ENCODE data around the gene KLHL29.

KLHL29 gene

DNA sequence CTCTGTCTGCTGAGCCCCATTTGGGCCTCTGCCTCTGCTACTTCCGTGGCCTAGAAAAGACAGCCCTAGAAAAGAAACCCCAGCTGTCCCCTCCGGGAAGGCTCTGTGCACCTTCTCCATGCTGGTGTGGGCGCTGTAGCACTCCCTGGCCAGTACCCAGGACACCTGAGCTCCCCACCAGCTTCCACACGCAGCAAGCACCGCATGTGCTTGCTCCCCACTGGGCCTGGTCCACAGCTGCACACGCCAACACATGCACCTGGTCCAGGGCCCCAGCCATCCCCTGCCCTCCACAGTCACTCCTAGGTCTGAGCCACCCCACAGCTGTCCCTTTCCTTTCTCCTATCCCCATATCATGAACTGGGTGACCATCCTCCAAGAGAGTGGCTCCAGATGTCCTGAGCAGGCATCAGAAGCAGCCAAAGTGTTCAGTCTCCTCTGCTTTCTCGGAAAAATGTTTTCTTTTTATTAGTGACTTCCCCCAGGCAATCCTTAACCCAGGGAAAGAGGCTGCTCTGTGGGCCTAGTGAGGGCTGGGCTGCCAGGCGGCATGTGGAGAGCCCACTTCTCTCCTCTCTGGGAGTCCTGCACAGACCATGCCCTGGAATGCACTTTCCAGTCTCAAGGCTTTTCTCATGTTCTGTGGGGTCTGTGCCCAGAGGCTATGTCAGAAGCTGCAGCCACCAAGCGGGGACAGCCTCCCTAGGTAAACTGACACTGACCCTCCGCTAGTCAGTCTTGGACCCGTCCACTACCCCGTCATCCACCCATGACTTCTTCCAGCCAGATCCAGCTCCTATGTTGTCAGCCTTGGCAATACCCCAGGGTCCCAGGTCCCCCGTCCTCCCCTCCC, 133.7 kb downstream of the KLHL29 start:
- no peak for DNase-seq

DNA sequence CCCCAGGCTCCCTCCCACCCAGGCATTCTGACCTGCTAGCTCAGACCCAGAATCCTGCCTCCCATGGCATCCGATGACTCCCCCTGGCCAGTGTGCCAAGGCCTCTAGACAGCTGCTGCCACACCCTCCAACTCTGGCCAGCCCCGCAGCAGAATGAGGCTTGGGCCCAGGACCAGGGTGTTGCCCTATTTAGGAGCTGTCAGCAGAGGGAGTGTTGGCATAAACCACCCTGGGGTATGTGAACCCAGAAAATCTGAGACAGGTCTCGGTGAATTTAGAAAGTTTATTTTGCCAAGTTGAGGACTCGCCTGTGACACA, 134.3 kb downstream of the KLHL29 start:
- no peak for DNase-seq

DNA sequence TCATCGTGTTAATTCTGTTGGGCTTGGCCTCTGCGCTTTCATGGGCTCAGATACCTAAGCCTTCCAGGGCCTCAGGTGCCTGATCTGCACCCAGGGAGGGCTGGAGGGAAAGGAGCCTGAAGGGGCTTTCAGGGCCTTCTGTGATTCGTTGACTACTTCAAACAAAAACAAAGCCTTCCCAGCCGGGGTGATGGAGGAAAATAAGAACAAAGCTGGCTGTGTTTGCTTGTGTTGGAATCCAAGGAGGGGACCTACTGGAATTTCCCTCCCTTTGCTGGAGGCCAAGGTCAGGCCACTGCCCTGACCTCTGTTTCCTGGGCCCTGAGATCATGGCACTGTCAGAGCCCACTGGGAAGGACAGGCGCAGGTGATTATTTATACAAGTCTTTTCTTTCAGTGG, 135.3 kb downstream of the KLHL29 start:
- DNase-seq = no peak

DNA sequence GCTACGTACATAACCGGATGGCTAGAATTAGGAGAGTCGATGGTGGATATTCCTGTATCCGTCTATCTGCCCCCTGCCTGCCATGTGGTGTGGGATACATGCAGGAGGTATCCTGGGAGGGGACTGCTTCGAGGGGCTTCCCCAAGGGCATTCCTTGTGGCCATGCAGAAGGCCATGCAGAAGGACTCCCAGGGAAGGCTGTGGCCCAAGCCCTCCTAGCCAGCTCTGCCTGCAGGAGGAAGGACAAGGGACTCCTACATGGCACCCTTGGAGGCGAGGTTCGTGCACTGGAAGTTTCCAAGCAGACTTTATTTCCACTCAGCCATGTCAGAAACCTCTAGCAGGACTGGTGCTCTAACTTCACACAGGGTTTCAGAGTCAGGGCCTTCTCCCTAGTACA, 136.1 kb downstream of the KLHL29 start:
- no peak for DNase-seq

DNA sequence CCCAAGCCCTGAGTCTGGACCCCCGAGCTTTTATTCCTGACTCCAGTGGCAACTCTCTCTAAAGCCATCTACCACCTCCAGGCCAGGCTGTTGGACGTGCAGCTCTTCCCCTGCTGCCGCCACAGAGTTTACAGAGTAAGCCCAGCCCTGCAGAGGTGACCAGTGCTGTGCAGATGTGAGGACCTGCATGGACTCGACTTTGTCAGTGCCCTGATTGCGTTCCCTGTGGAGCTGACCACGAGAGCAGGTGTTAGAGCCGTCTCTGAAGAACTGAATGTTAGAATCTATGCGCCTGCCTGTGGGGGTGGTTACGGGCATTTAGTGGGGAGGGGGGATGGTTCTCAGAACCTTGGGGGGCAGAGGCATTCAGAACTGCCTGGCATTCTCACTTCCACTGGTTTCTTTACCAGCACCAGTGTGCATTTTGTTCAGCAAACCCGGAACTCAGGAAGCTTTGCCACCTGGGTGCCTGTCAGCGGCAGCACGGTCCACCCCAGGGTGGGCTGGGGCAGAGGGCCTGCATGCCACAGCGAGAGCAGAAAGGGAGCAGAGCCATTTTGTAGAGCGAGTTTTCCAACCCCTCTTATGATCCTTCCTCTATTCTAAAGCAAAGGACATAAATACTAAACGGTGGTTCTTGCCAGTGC, 137.9 kb downstream of the KLHL29 start:
- DNase-seq = no peak

DNA sequence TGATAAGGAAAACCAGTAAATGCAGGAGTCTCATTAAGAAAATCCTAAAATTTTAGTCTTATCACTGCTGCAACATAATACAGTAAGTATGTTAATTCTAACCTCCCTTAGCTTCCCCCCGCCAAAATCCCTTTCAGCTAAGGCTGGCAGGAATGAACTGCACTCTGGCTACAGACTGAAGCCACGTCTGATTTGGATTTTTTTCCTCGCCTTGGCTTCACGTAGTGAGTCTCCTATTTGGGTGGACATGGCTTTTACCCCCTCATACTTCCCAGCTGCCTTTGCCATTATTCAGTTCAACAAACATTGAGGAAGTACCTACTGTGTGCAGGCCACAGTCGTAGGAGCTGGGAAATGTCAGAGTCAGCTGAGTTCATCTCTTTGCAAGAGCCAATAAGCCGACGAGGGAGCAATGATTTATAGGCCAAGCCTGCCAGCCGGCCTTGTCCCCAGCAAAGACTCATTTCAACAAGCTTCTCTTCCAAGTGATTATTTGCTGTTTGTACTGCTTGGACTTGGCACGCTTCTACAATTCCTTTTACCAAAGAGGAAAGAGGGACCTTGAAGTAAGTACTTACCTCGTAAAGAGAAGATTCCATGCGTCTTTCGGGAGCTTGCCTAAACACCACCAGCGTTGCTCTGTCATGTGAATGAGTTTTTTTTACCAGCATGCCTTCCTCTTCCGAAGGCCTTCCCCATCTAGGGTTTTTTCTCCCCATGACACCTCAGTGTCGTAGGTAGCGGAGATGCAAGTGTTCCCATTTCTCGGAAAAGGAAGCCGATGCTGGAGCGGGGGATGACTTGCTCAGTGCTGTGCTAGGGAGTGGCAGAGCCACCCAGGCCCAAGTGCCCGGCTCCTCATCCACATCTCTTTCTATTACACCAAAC, 138.6 kb downstream of the KLHL29 start:
- no peak for DNase-seq

DNA sequence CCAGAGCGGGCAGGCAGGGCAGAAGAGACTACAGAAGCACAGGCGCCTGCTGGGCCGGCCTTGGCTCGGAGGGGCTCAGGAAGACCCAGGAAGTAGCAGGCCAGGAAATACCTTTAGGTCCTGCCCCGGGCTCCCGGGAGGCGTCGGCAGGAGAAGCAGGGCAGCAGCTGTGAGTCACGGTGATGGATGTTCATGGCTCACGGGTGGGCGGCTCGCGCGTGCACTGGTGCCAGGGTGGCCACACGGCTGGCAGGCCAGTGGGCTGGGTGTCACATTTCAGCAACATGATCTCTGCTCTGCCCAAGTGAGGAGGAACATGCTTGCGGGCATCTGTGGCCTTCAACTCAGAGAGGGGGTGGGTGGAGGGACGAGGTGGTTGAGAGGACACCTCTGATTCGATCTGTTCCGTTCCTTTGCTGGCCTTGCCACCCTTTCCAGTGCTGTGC, 139.3 kb downstream of the KLHL29 start:
- DNase-seq = no peak

DNA sequence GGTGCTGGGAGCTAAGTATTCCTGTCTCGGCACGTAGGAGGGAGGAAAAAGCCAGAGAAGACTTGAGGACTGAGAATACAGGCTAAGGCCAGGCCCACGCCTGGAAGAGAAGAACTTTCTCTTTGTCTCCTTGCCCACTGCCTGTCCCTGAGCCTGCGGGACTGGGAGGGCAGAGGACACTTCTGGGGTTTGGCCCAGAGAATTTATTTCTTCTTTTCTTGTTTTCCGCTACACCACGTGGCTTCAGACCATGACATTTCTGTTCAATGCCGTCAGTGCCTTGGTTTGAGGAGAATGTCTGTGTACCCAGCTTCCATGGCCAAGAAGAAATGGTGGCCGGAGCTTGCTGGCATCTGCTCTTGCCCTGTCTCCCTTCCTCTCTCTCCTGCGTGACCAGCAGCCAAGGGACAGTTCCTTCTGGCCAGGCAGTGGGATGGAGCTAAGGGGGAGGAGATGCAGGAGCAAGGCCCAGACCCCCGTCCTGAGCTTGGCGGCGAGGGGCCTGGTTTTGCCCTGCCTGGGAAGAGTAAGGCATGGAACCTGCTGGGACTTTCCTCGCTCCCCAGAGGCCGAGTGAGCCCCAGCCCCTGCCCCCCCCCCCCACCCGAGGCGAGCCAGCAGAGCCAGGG, 140.3 kb downstream of the KLHL29 start:
- DNase-seq = no peak

DNA sequence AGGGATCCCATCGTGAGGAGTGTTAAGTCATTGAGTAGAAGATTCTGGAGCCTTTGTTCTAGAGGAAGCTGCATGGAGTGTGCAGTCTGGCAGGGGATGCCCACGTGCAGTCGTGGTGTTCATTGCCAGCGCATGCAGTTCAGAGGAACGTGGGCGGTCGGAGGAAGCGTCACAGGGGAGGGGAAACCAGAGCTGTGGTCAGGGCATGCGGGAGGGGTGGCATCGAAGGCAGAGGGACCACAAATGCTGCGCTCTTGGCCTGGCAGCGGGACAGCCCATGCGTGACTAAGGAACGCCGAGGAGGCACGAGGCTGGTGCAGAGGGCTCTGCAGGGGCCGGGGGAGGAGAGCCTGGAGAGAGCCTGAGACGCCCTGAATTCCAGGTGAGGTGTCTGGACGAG, 141.1 kb downstream of the KLHL29 start:
- no peak for DNase-seq

DNA sequence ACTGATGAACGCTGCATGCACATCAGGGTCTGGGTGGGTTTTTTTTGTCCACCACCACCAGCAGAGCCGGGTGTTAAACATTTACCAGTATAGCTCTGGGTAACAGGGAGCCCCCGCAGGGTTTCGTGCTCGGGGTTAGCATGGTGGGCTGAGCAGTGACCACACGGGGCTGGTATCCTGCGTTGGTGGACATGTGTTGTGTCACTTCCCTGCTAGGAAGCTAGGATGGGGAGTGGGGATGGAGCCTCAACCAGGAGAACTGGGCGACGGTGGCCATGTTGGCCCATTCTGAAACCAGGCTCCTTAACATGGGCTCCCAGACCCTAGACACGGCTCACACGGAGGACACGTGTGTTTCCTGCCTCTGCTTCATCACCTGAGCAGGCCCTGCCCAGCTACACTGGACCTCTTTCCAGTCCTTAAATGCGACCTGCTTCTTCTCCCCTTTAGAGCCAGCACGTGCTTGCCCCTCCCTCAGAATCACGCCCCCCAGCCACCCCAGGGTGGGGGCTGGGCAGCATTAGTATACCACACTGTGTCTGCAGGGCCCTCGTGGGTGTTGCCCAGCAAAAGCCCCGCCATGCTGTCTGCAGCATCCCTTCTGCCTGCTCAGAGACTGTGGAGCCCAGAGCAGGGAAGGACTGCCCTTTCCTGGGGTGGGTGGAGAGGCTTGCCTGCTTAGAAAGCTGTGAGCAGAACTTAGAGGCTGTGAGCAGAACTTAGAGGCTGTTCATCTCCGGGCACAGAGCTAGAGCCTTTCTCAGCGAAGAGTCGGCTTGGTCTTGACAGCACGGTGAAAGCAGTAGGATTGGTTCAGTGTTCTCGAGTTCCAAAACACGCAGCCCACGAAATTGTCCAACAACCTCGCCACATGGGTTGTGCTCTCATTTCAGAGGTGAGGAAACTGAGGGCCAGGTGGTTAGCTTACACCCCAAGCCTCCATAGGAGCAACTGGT, 142.1 kb downstream of the KLHL29 start:
- DNase-seq = no peak

DNA sequence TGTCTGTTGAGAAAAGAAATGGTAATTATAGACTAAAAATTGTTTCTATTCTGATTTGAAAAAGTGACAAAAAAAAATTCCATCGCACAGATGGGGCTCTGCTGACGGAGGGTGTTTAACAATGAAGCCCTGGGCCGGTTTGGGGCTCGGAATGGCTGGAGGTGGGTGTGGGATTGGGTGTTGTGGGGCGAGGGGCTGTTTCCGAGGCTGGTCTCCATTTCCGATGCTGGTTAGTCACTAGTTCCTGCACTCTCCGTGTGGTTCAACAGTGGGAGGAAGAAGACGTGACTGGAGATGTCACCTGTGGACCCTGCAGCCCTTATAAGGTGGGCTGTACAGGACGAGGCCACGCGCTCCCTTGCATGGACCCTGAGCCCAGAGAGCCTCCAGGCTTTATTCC, 143.2 kb downstream of the KLHL29 start:
- no peak for DNase-seq

DNA sequence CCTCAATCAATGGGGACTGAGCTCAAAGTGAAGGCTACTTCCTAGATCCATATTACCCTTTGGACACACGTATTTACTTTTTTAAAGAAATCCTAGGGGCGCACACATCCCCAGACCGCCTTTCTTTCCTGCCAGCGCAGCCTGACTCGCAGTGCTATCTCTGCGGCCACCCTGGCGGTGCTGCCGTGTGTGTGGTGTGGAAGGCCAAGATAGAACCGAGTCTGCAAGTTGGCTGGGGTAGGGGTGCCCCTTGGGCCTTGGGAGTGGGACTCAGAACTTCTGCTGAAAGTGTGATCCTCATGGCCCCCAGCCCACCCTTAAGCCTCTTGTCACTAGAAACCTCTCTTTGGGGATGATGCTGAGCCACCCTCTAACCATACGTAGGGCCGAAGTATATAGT, 143.7 kb downstream of the KLHL29 start:
- DNase-seq = no peak

DNA sequence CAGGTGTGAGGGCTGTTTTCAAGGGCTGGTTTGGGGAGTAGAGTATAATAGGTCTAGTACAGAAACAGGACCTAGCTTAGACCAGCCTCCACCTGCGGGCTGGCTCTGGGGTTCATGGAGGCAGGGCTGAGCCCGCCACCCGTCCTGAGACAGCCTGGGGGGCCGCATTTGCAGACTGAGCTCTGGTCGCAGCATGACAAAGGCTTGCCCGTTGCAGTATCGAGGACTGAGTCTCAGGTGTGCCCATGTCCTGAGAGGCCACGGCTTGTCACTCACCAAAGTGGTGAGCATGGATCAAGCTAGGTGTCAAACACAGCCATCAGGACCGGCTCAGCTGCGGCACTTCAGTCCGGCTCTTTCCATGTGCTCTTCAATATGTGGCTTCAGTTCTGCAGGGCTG, 144.7 kb downstream of the KLHL29 start:
- DNase-seq = no peak

DNA sequence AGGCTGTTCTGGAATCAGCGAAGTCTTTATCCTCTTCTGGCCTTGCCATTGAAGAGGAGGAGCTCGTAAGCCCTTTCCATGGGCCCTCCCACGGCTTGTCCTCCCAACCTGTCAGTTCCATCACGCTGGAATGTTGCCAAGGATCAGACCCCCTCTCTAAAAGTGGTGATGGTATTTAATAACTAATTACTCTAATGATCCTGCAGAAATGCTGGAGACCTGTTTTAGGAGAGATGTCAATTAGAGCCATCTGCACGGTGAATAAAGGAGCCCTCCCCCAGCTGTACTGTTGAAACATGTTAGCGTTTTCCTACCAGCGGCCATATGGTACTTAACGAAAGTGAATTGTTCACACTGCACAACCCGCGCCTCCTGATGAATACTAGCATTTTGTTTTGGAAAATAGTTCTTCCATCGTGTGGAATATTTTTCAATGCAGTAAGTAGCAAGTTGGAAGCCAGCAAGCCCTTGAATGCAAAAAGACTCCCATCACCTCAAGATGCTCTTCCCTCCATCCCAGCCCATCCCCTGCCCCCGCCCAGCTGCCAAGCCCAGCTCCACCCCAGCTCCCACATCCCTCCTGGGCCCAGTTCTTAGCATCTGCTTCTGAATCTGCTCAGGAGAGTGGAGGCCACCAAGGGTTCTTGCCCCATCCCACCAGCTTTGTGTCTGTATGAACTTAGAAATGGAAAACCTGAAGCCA, 145.4 kb downstream of the KLHL29 start:
- no peak for DNase-seq

DNA sequence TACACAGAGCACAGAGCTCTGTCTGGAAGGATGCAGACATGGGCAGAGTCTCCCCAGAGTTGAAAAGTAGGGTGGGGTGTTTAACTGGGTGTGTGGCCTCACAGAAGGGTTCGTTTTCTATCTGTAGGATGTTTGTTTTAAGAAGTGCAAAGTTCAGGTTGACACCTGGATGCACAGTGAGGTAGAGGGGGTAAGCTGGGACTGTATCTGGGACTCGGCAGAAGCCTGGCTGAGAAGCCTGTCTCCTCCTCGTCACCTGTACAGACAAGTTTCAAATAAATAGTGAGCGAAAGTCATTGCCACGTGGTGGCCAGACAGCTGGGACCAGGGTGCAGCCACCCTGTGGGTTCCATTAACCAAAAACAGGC, 145.9 kb downstream of the KLHL29 start:
- DNase-seq = no peak

DNA sequence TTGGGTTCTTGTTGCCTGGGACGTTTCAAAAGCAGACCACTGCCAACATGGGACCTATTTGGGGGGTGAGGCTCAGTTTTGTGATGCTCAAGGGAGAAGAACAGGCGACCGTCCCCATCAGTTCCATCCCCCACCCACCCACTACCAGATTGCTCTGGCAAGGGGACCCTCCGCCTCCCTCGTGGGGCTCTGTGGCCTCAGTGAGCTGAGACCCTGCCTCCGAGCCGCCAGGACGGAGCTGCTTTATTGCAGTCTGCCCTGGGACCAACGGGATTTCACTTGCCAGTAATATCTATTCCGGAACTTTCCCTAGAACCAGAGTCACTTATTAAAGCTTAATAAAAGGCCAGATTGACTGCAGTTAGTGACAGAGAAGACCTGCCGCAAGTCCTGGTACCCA, 146.3 kb downstream of the KLHL29 start:
- DNase-seq = no peak

DNA sequence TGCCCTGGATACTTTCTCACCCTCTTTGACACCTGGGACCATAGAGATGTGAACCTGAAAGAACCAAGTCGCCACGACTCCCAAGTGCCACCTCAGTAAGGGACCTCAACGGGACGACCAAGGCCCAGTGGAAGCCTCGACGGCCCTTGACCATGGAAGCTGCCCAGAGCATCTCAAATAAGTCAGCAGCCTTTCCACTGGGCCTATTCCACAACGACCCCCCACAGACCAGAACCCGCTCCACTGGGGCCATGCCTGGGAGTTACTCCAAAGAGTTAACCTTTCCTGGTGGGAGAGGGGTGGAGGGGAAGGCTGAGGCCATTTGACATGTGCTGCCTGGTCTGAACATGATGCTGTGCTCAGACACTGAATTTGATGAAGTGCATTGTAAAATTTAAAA, 146.9 kb downstream of the KLHL29 start:
- DNase-seq = no peak

DNA sequence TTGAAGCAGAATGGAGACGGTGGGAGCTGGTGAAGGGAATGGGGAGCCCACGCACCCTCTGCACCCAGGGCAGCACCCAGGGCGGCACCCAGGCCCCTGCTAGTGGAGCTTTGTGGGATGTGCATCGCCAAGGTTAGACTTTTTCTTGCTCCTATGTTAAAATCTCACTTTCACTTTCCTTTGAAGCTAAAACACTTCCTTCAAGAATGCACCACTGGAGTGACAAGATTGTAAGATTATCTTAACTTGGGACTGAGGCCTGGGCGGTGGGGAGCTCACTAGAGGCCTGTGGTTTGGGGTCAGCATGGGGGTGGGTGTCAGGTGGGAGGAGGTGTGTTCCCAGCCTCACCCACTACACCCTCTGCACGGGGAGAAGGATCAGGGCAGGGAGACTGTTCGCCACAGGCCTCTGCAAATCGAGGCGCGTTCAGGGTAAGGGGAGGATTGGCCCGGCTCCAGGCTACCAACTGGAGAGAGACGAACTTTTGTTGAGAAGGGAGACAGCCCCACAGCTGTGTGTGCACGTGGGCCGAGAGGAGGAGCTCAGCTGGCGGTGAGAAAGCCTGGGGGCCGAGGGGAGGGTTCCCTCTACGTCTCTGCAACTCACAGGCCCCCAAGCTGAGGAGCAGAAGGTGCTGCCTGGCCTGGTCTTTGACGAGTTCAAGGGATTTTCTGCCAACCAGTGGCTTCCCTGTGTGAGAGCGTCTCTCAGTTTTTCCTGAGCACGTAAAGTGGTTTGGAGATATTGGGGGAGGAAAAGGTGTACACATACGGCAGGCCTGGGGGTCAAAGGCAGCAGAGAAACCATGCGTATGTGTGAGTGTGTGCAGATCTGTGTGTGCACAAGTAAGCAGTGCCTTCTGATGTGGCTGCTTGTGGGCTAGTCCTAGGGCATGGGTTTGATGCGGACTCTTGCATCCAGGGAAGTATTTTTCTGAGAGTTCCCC, 147.7 kb downstream of the KLHL29 start:
- DNase-seq = no peak

DNA sequence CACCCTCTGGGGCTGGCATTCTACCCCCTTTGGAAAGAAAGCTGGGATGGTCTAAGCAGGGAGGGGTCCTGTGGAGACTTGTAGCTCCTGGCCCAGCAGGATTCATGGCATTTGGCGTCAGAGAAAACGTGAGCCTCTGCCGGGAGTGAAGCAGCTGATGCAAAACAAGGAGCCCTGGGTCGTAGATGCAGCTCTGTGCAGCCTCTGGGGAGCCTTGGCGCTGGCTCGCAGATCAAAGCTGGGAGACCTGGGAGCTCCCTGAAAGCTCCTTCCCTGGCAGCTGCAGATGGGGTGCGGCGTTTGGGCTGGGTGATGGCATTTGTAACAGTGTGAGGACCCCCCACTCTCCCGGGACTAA, 148.3 kb downstream of the KLHL29 start:
- DNase-seq = no peak

DNA sequence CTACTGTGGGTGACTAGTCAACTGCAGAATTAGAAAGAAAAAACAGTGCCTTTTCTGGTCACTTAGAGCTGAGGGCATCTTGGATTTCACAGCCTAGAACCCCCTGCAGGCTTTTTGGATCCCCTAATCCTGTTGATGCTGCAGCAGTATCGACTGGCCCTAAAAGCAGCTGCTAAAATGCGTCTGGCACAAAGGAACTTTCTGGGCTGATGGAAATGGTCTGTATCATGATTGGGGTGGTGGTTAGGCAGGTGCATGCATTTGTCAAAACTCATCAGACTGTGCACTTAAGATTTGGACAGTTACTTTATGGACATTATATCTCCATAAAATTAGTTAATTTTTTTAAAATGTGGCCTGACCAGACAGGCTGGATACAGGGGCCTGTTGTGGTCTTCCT, 149.8 kb downstream of the KLHL29 start:
- DNase-seq = no peak
